GM12878 (cell line): ENCODE data around the gene ZC4H2. TPM values are rescaled to one million over a fixed set of nuclear protein-coding genes. Genes with fewer than 3 reads are reported as not detected.

ENCODE experiments used
- ATAC-seq: fragments of 200-7000 bp; cut with Tn5 transposase; 3 replicates; pipeline ENCODE4 v1.9.1; 2020; ENCODE audit warnings: mild to moderate bottlenecking, moderate library complexity
- BruUV-seq: library from RNA; stranded (reverse); fragments of 400-500 nt; replicated peaks from 2 replicates; lab custom pipeline; 2021; lab: Mats Ljungman, UMichigan
- CTCF ChIA-PET: fragments of 300-600 bp; sonication (Branson Sonifier 250); formaldehyde crosslinking; extraction: SDS; loops from one replicate; lab custom pipeline; 2021; ENCODE audit warnings: inconsistent platforms; lab: Yijun Ruan, JAX
- POLR2A ChIA-PET: fragments of 350-600 bp; formaldehyde crosslinking; extraction: SDS; loops from one replicate; lab custom pipeline; 2021; ENCODE audit warnings: inconsistent platforms; lab: Charles Lee
- RAD21 ChIA-PET: fragments of 300-600 bp; sonication (Branson Sonifier 250); formaldehyde crosslinking; loops from one replicate; lab custom pipeline; 2023; ENCODE audit warnings: antibody characterized with exemption; ENCODE audit not compliant: unreplicated experiment; lab: Charles Lee
- SMC1A ChIA-PET: fragments of 300-600 bp; sonication (Branson Sonifier 250); formaldehyde crosslinking; loops from one replicate; lab custom pipeline; 2023; ENCODE audit not compliant: unreplicated experiment, uncharacterized antibody; lab: Charles Lee
- DNase-seq: peaks from one replicate; pipeline ENCODE4 v3.0.0-alpha.2; 2011; ENCODE audit warnings: low read depth, low spot score
- FAIRE-seq: peaks from 3 replicates; lab custom pipeline; 2011; peaks lifted over from hg19 to GRCh38; lab: Jason Lieb, UNC
- H2AFZ ChIP-seq: 2 replicates; pipeline ENCODE4 v1.6.0; 2011; ENCODE audit warnings: low read depth, low read length, control low read depth; ENCODE audit not compliant: control insufficient read depth
- H3K27ac ChIP-seq: 2 replicates; pipeline ENCODE4 v1.5.1; 2011; ENCODE audit warnings: control low read depth; ENCODE audit not compliant: control insufficient read depth, insufficient read depth
- H3K27me3 ChIP-seq, 2 experiments: replicated peaks in 1 of 2; 2 replicates each; pipeline versions ENCODE4 v1.6.0 to v1.6.1; 2011; ENCODE audit warnings: low read length in 1 of 2; ENCODE audit not compliant: control insufficient read depth in 2 of 2, insufficient read depth in 2 of 2
- H3K36me3 ChIP-seq, 2 experiments: 2 replicates each; pipeline ENCODE4 v1.5.1; 2011; ENCODE audit warnings: low read length in 1 of 2; ENCODE audit not compliant: control insufficient read depth in 2 of 2, insufficient read depth in 2 of 2
- H3K4me1 ChIP-seq: 2 replicates; pipeline ENCODE4 v1.6.1; 2011; ENCODE audit warnings: mild to moderate bottlenecking, low read length, moderate library complexity, mixed read lengths; ENCODE audit not compliant: control insufficient read depth, insufficient read depth
- H3K4me2 ChIP-seq: 2 replicates; pipeline ENCODE4 v1.6.0; 2011; ENCODE audit warnings: control low read depth; ENCODE audit not compliant: control insufficient read depth, insufficient read depth
- H3K4me3 ChIP-seq: fragments of 200-600 bp; sonication (generic); 2 replicates; pipeline ENCODE4 v1.5.1; 2016
- H3K79me2 ChIP-seq: 2 replicates; pipeline ENCODE4 v1.6.0; 2011; ENCODE audit warnings: low read length; ENCODE audit not compliant: control insufficient read depth, insufficient read depth
- H3K9ac ChIP-seq: 2 replicates; pipeline ENCODE4 v1.8.0; 2011; ENCODE audit warnings: low read length, control low read depth, mixed read lengths; ENCODE audit not compliant: control insufficient read depth, insufficient read depth
- H3K9me3 ChIP-seq: replicated peaks from 3 replicates; pipeline ENCODE4 v1.5.1; 2011; ENCODE audit warnings: mild to moderate bottlenecking, low read length; ENCODE audit not compliant: control insufficient read depth, insufficient read depth
- H4K20me1 ChIP-seq: 2 replicates; pipeline ENCODE4 v1.6.0; 2011; ENCODE audit not compliant: control insufficient read depth, insufficient read depth
- BHLHE40 ChIP-seq, 2 experiments: fragments of 450-650 bp in 1 of 2; IDR thresholded peaks; 2 replicates each; pipeline ENCODE4 v1.6.1; 2011 to 2017; ENCODE audit warnings: low read depth in 2 of 2, borderline replicate concordance in 1 of 2, improper control_type of control experiment in 1 of 2, low read length in 1 of 2, mild to moderate bottlenecking in 1 of 2
- CHD2 ChIP-seq: IDR thresholded peaks from 2 replicates; pipeline ENCODE4 v1.6.1; 2011; ENCODE audit warnings: low read depth, low read length, improper control_type of control experiment, borderline replicate concordance
- IKZF2 ChIP-seq, 2 experiments: fragments of 450-650 bp; IDR thresholded peaks; 2 replicates each; pipeline ENCODE4 v1.6.1; 2017; ENCODE audit warnings: mild to moderate bottlenecking in 2 of 2, moderate library complexity in 2 of 2
- LARP7 ChIP-seq: fragments of 450-650 bp; IDR thresholded peaks from 2 replicates; pipeline ENCODE4 v1.6.1; 2017; ENCODE audit warnings: mild to moderate bottlenecking
- MAX ChIP-seq: IDR thresholded peaks from 2 replicates; pipeline ENCODE4 v1.6.1; 2012; ENCODE audit warnings: low read depth, low read length, improper control_type of control experiment
- MXI1 ChIP-seq: fragments of 150-350 bp; IDR thresholded peaks from 2 replicates; pipeline ENCODE4 v1.6.1; 2011; ENCODE audit warnings: low read depth, mild to moderate bottlenecking, inconsistent platforms, low read length, improper control_type of control experiment
- NKRF ChIP-seq: fragments of 450-650 bp; conservative IDR thresholded peaks from 2 replicates; pipeline ENCODE4 v1.6.1; 2017; ENCODE audit warnings: mild to moderate bottlenecking, moderate library complexity
- RUNX3 ChIP-seq: IDR thresholded peaks from 2 replicates; pipeline ENCODE4 v1.6.1; 2012; ENCODE audit warnings: low read length, inconsistent platforms
- TAF1 ChIP-seq: IDR thresholded peaks from 2 replicates; pipeline ENCODE4 v1.6.1; 2011; ENCODE audit warnings: mild to moderate bottlenecking, low read depth, low read length, borderline replicate concordance
- TARDBP ChIP-seq: IDR thresholded peaks from 2 replicates; pipeline ENCODE4 v1.6.1; 2016; ENCODE audit warnings: borderline replicate concordance
- in situ Hi-C: fragments of 300-500 bp; cut with MboI; formaldehyde crosslinking; loops from 9 replicates; pipeline ENCODE4 v1.14.3; 2018; ENCODE audit warnings: mixed read lengths
- intact Hi-C: fragments of 100-400 bp; cut with micrococcal nuclease; formaldehyde crosslinking; loops from one replicate; pipeline ENCODE4 v1.14.2; 2022; ENCODE audit not compliant: unreplicated experiment
- polyA plus RNA-seq, 11 experiments: library from polyadenylated mRNA; depleted of rRNA in 4 of 11; unstranded in 6 of 11; stranded (reverse) in 5 of 11; fragments of >200 nt; fragmentation: Nextera tagmentation in 4 of 11; fragmentation: Illumina TruSeq in 1 of 11; extraction: Ambion mirVana in 4 of 11; extraction: Trizol in 1 of 11; gene quantifications; 1 replicate in 1 of 11; 2 replicates in 10 of 11; pipeline versions ENCODE4 v1.2.1 to v1.2.3, GENCODE V29; 2011 to 2016; ENCODE audit warnings: inconsistent platforms in 2 of 11, missing spikeins in 2 of 11, low read depth in 1 of 11
- total RNA-seq, 4 experiments: library from RNA; depleted of rRNA in 3 of 4; stranded (reverse); fragments of >200 nt in 3 of 4; fragmentation: Illumina TruSeq in 1 of 4; extraction: Trizol in 1 of 4; gene quantifications; 2 replicates each; pipeline versions ENCODE4 v1.2.1 to v1.2.3, GENCODE V29; 2013 to 2021
- TF ChIP-seq, protein P1 (sequence below): fragments of 450-650 bp; IDR thresholded peaks from 2 replicates; pipeline ENCODE4 v1.6.1; 2018; ENCODE audit warnings: mild to moderate bottlenecking, low read depth, moderate library complexity; ENCODE audit not compliant: partially characterized antibody
- TF ChIP-seq, protein P2 (sequence below): IDR thresholded peaks from 2 replicates; pipeline ENCODE4 v1.6.1; 2011; ENCODE audit warnings: borderline replicate concordance, low read depth, mild to moderate bottlenecking, moderate library complexity, mixed read lengths, low read length; ENCODE audit not compliant: insufficient read depth; ENCODE audit errors: extremely low read length
- TF ChIP-seq, protein P3 (sequence below): fragments of 450-650 bp; IDR thresholded peaks from 2 replicates; pipeline ENCODE4 v1.6.1; 2017; ENCODE audit warnings: mild to moderate bottlenecking, moderate library complexity

ZC4H2 gene
- total and polyA plus RNA-seq, 10 of the 15 experiments (the other 5 are each of a cell fraction or from before 2014, with no cell fraction given), result 0.27 to 1.8 (median 0.67) TPM

DNA sequence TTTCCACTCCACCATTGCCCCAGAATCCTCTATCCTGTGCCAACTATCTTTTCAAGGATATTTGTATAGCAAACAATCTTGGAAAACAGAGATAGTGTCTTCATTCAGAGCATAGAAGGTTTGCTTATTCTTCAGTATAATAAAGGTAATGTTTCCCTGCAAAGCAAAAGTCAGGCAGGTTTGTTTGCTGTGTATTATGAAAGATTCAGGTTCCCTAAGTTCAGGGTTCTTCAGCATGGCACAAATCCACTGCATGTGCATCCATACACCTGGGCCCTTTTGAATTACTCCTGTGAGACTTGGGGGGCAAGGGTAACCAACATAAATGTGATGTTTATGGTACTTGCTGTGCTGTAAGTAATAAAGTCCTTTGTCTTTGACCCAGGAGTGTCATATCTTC, 33.2 kb upstream of the ZC4H2 start:
- no peak overlapping the region for H3K9ac ChIP-seq
- TF ChIP-seq, protein P1, sequence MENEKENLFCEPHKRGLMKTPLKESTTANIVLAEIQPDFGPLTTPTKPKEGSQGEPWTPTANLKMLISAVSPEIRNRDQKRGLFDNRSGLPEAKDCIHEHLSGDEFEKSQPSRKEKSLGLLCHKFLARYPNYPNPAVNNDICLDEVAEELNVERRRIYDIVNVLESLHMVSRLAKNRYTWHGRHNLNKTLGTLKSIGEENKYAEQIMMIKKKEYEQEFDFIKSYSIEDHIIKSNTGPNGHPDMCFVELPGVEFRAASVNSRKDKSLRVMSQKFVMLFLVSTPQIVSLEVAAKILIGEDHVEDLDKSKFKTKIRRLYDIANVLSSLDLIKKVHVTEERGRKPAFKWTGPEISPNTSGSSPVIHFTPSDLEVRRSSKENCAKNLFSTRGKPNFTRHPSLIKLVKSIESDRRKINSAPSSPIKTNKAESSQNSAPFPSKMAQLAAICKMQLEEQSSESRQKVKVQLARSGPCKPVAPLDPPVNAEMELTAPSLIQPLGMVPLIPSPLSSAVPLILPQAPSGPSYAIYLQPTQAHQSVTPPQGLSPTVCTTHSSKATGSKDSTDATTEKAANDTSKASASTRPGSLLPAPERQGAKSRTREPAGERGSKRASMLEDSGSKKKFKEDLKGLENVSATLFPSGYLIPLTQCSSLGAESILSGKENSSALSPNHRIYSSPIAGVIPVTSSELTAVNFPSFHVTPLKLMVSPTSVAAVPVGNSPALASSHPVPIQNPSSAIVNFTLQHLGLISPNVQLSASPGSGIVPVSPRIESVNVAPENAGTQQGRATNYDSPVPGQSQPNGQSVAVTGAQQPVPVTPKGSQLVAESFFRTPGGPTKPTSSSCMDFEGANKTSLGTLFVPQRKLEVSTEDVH, result no peak
- TF ChIP-seq CHD2 (no peak), BHLHE40 (IDR thresholded peaks at IDR 0.05; ENCODE audit: borderline replicate concordance in 1 of 2, low read depth in 2 of 2, low read length in 1 of 2) (no peak), NKRF (no peak), MXI1 (no peak), IKZF2 (IDR thresholded peaks at IDR 0.05) (no peak), RUNX3 (no peak), TAF1 (no peak), MAX (no peak), TARDBP (no peak), LARP7 (no peak)
- TF ChIP-seq, protein P2, sequence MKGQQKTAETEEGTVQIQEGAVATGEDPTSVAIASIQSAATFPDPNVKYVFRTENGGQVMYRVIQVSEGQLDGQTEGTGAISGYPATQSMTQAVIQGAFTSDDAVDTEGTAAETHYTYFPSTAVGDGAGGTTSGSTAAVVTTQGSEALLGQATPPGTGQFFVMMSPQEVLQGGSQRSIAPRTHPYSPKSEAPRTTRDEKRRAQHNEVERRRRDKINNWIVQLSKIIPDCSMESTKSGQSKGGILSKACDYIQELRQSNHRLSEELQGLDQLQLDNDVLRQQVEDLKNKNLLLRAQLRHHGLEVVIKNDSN, result no peak
- TF ChIP-seq, protein P3, sequence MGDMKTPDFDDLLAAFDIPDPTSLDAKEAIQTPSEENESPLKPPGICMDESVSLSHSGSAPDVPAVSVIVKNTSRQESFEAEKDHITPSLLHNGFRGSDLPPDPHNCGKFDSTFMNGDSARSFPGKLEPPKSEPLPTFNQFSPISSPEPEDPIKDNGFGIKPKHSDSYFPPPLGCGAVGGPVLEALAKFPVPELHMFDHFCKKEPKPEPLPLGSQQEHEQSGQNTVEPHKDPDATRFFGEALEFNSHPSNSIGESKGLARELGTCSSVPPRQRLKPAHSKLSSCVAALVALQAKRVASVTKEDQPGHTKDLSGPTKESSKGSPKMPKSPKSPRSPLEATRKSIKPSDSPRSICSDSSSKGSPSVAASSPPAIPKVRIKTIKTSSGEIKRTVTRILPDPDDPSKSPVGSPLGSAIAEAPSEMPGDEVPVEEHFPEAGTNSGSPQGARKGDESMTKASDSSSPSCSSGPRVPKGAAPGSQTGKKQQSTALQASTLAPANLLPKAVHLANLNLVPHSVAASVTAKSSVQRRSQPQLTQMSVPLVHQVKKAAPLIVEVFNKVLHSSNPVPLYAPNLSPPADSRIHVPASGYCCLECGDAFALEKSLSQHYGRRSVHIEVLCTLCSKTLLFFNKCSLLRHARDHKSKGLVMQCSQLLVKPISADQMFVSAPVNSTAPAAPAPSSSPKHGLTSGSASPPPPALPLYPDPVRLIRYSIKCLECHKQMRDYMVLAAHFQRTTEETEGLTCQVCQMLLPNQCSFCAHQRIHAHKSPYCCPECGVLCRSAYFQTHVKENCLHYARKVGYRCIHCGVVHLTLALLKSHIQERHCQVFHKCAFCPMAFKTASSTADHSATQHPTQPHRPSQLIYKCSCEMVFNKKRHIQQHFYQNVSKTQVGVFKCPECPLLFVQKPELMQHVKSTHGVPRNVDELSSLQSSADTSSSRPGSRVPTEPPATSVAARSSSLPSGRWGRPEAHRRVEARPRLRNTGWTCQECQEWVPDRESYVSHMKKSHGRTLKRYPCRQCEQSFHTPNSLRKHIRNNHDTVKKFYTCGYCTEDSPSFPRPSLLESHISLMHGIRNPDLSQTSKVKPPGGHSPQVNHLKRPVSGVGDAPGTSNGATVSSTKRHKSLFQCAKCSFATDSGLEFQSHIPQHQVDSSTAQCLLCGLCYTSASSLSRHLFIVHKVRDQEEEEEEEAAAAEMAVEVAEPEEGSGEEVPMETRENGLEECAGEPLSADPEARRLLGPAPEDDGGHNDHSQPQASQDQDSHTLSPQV, result no peak
- no peak overlapping the region for H2AFZ ChIP-seq
- RAD21 ChIA-PET, result no interaction called here
- in situ Hi-C loops (loop anchor here (25.0 kb wide), 1 partner anchor 422 kb away; no protein-coding TSS in a partner anchor), intact Hi-C loops (no loop called here)
- H3K9me3 ChIP-seq, result no peaks in the 10 kb centered on the region
- no peak overlapping the region for H3K4me2 ChIP-seq
- H3K4me3 ChIP-seq, result no peak overlapping the region
- H3K27ac ChIP-seq, result no peak overlapping the region
- no peaks in the 10 kb centered on the region for H4K20me1 ChIP-seq
- no peaks in the 10 kb centered on the region for H3K36me3 ChIP-seq
- H3K27me3 ChIP-seq, result no peaks in the 10 kb centered on the region
- H3K4me1 ChIP-seq, result no peaks in the 10 kb centered on the region
- FAIRE-seq (no peak), DNase-seq (no peak), ATAC-seq (no peak)
- no TSS peak for BruUV-seq
- SMC1A ChIA-PET, result no interaction called here
- POLR2A ChIA-PET, result no interaction called here
- CTCF ChIA-PET, result no interaction called here
- no peaks in the 10 kb centered on the region for H3K79me2 ChIP-seq
